Prostate gland (tissue), 2 donors: Measurements from ENCODE around the gene COL23A1.

Experiments used
- POLR2A ChIP-seq: fragments of 450-650 bp; IDR thresholded peaks from one replicate; pipeline ENCODE4 v1.6.1; 2016; ENCODE audit warnings: antibody characterized with exemption, mild to moderate bottlenecking
- TF ChIP-seq, protein P1 (sequence below), 4 experiments: fragments of 200-600 bp in 2 of 4; fragments of 450-650 bp in 2 of 4; sonication (generic) in 2 of 4; IDR thresholded peaks; 1 replicate in 3 of 4; 2 replicates in 1 of 4; pipeline ENCODE4 v1.5.1; 2016 to 2019; ENCODE audit warnings: antibody characterized with exemption in 4 of 4, mild to moderate bottlenecking in 2 of 4, moderate library complexity in 2 of 4

DNA sequence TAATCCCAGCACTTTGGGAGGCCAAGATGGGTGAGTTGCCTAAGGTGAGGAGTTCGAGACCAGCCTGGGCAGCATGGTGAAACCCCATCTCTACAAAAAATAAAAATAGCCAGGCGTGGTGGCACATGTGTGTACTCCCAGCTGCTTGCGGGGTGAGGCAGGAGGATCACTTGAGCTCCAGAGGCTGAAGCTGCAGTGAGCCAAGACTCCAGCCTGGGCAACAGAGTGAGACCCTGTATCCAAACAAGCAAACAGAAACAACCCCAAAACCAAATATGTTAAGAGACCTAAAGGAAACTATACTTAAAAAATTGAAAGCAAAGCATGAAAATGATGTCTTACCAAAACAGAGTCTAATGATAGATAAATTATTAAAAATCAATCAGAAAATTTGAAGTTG, 373.4 kb downstream of the COL23A1 start:
- no peak for TF ChIP-seq POLR2A
- TF ChIP-seq, protein P1, sequence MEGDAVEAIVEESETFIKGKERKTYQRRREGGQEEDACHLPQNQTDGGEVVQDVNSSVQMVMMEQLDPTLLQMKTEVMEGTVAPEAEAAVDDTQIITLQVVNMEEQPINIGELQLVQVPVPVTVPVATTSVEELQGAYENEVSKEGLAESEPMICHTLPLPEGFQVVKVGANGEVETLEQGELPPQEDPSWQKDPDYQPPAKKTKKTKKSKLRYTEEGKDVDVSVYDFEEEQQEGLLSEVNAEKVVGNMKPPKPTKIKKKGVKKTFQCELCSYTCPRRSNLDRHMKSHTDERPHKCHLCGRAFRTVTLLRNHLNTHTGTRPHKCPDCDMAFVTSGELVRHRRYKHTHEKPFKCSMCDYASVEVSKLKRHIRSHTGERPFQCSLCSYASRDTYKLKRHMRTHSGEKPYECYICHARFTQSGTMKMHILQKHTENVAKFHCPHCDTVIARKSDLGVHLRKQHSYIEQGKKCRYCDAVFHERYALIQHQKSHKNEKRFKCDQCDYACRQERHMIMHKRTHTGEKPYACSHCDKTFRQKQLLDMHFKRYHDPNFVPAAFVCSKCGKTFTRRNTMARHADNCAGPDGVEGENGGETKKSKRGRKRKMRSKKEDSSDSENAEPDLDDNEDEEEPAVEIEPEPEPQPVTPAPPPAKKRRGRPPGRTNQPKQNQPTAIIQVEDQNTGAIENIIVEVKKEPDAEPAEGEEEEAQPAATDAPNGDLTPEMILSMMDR (IDR thresholded peaks at IDR 0.05), result no peak
